Trophoblast cell (in vitro differentiated cells and primary cell): ENCODE results near the gene TMEM232.

Source experiments
- DNase-seq, 2 donors: peaks; one replicate each; pipeline ENCODE4 v3.0.0-alpha.2; 2016
- H2AFZ ChIP-seq: 2 replicates; pipeline ENCODE4 v1.6.1; 2013; ENCODE audit warnings: low read length, moderate library complexity, mild to moderate bottlenecking; ENCODE audit not compliant: insufficient read depth, poor library complexity
- H2AK5ac ChIP-seq: 2 replicates; pipeline ENCODE4 v1.6.1; 2013; ENCODE audit warnings: mild to moderate bottlenecking, low read length
- H2BK120ac ChIP-seq: 2 replicates; pipeline ENCODE4 v1.6.1; 2013; ENCODE audit warnings: low read length, mild to moderate bottlenecking, moderate library complexity; ENCODE audit not compliant: insufficient read depth, poor library complexity
- H2BK12ac ChIP-seq: 2 replicates; pipeline ENCODE4 v1.6.1; 2013; ENCODE audit warnings: mild to moderate bottlenecking, low read length, moderate library complexity
- H2BK5ac ChIP-seq: 2 replicates; pipeline ENCODE4 v1.6.1; 2013; ENCODE audit warnings: low read length, low read depth, moderate library complexity, mild to moderate bottlenecking; ENCODE audit not compliant: poor library complexity
- H3K14ac ChIP-seq: 2 replicates; pipeline ENCODE4 v1.6.1; 2013; ENCODE audit warnings: mild to moderate bottlenecking, low read length
- H3K18ac ChIP-seq: 2 replicates; pipeline ENCODE4 v1.6.1; 2013; ENCODE audit warnings: mild to moderate bottlenecking, low read length
- H3K23ac ChIP-seq: 2 replicates; pipeline ENCODE4 v1.6.1; 2013; ENCODE audit warnings: low read length
- H3K27ac ChIP-seq: 2 replicates; pipeline ENCODE4 v1.5.1; 2013; ENCODE audit warnings: low read depth, mild to moderate bottlenecking, inconsistent platforms, low read length, moderate library complexity
- H3K27me3 ChIP-seq: 2 replicates; pipeline ENCODE4 v1.6.1; 2013; ENCODE audit warnings: inconsistent platforms, mild to moderate bottlenecking, low read length, moderate library complexity; ENCODE audit not compliant: insufficient read depth
- H3K36me3 ChIP-seq, 2 experiments: 1 replicate in 1 of 2; 2 replicates in 1 of 2; pipeline ENCODE4 v1.6.1; 2013; ENCODE audit warnings: low read length in 2 of 2, mild to moderate bottlenecking in 2 of 2, moderate library complexity in 1 of 2; ENCODE audit not compliant: insufficient read depth in 2 of 2, control insufficient read depth in 1 of 2
- H3K4ac ChIP-seq: 2 replicates; pipeline ENCODE4 v1.6.1; 2013; ENCODE audit warnings: low read depth, mild to moderate bottlenecking, low read length, moderate library complexity
- H3K4me1 ChIP-seq, 2 experiments: 1 replicate in 1 of 2; 2 replicates in 1 of 2; pipeline ENCODE4 v1.6.1; 2013; ENCODE audit warnings: low read length in 2 of 2, mild to moderate bottlenecking in 2 of 2, moderate library complexity in 1 of 2; ENCODE audit not compliant: insufficient read depth in 2 of 2, control insufficient read depth in 1 of 2
- H3K4me2 ChIP-seq: 2 replicates; pipeline ENCODE4 v1.6.1; 2013; ENCODE audit warnings: inconsistent platforms, mild to moderate bottlenecking, low read length, moderate library complexity
- H3K4me3 ChIP-seq: 2 replicates; pipeline ENCODE4 v1.5.1; 2013; ENCODE audit warnings: mild to moderate bottlenecking, low read depth, low read length, inconsistent platforms
- H3K79me1 ChIP-seq: one replicate; pipeline ENCODE4 v1.6.1; 2013; ENCODE audit warnings: low read length
- H3K79me2 ChIP-seq: 2 replicates; pipeline ENCODE4 v1.6.1; 2013; ENCODE audit warnings: low read length, mild to moderate bottlenecking; ENCODE audit not compliant: control insufficient read depth, insufficient read depth, poor library complexity
- H3K9ac ChIP-seq: 2 replicates; pipeline ENCODE4 v1.6.1; 2013; ENCODE audit warnings: mild to moderate bottlenecking, low read length
- H3K9me3 ChIP-seq: 2 replicates; pipeline ENCODE4 v1.6.1; 2013; ENCODE audit warnings: low read depth, mild to moderate bottlenecking, control low read depth, inconsistent platforms, low read length; ENCODE audit not compliant: insufficient read depth
- H4K12ac ChIP-seq: 2 replicates; pipeline ENCODE4 v1.6.1; 2013; ENCODE audit warnings: low read depth, mild to moderate bottlenecking, low read length, moderate library complexity
- H4K8ac ChIP-seq: 2 replicates; pipeline ENCODE4 v1.6.1; 2013; ENCODE audit warnings: low read depth, mild to moderate bottlenecking, low read length, moderate library complexity
- H4K91ac ChIP-seq: one replicate; pipeline ENCODE4 v1.6.1; 2013; ENCODE audit warnings: low read depth, mild to moderate bottlenecking, low read length, moderate library complexity
- WGBS: extraction: QIAGEN DNeasy Blood & Tissue Kit; methylation state at CpG from one replicate; pipeline ENCODE4 v1.1.7; 2013; ENCODE audit warnings: missing lambda C conversion rate; ENCODE audit not compliant: insufficient read length, insufficient coverage; ENCODE audit errors: extremely low coverage; 5-methylcytosine and 5-hydroxymethylcytosine counted together

Gene TMEM232

DNA sequence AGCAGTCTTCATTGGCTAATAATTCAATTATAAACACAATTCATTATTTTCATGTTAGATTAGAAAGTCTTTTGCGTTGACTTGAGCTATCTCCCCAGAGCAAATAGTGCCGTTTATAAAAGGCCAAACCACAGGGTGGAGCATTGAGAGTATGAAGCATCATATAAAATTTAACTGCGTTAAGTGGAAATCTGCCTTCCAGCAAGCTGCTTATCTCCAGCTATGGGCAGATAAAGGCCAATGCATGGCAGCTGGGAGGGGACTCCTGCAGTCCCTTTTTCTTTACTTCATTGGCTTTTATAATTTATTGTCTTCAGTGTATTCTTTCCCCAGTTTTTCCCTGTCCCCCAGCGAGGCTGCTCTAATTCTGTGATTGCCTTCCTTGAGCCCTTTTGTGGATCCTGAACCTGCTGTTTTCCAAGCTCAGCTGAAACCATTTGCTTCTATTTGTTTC is 113.7 kb downstream of the TMEM232 start:
- Histone ChIP-seq H3K4ac (no peak overlapping the region), H3K9me3 (no peaks in the 10 kb centered on the region), H2AK5ac (no peak overlapping the region), H2BK12ac (no peak overlapping the region), H3K27me3 (no peaks in the 10 kb centered on the region), H3K79me2 (no peaks in the 10 kb centered on the region), H3K79me1 (no peaks in the 10 kb centered on the region), H3K27ac (no peak overlapping the region), H4K91ac (no peak overlapping the region), H3K18ac (no peak overlapping the region), H2AFZ (no peak overlapping the region), H4K12ac (no peak overlapping the region), H3K9ac (no peak overlapping the region), H2BK5ac (no peak overlapping the region), H3K4me1 (no peaks in the 10 kb centered on the region), H3K4me2 (no peak overlapping the region), H3K23ac (no peak overlapping the region), H3K14ac (no peak overlapping the region), H3K4me3 (no peak overlapping the region), H4K8ac (no peak overlapping the region), H3K36me3 (no peaks in the 10 kb centered on the region), H2BK120ac (no peak overlapping the region)
- no CpG with 5 or more reads among the region's 4 CpGs for WGBS
- no peak for DNase-seq

DNA sequence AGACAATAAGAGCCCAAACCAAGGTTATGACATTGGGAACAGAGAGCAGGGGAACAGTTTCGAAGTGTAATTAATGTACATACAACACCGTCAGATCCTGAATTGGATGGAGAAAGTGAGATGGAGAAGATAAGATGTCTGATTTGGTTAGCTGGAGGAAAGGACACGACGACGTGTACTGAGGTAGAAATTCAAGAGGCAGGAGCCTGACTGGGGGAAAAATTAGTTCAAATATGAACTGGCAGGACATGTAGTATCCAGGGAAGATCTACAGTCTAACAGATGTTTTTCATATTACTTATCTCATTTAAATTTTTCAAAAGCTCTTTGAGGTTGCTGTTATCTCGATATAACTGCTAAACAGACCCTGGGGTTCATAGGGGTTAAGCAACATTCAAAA is 114.7 kb downstream of the TMEM232 start:
- Histone ChIP-seq H2BK5ac (no peak overlapping the region), H3K27ac (no peak overlapping the region), H3K79me2 (no peaks in the 10 kb centered on the region), H3K79me1 (no peaks in the 10 kb centered on the region), H4K12ac (no peak overlapping the region), H4K8ac (no peak overlapping the region), H4K91ac (no peak overlapping the region), H3K4ac (no peak overlapping the region), H2AK5ac (no peak overlapping the region), H3K18ac (no peak overlapping the region), H3K9ac (no peak overlapping the region), H3K14ac (no peak overlapping the region), H3K9me3 (no peaks in the 10 kb centered on the region), H3K27me3 (no peaks in the 10 kb centered on the region), H3K4me3 (no peak overlapping the region), H3K23ac (no peak overlapping the region), H3K36me3 (no peaks in the 10 kb centered on the region), H2AFZ (no peak overlapping the region), H2BK12ac (no peak overlapping the region), H3K4me2 (no peak overlapping the region), H3K4me1 (no peaks in the 10 kb centered on the region), H2BK120ac (no peak overlapping the region)
- DNase-seq: no peak
- WGBS: 100% methylated on average over 3 of the region's 6 CpGs

DNA sequence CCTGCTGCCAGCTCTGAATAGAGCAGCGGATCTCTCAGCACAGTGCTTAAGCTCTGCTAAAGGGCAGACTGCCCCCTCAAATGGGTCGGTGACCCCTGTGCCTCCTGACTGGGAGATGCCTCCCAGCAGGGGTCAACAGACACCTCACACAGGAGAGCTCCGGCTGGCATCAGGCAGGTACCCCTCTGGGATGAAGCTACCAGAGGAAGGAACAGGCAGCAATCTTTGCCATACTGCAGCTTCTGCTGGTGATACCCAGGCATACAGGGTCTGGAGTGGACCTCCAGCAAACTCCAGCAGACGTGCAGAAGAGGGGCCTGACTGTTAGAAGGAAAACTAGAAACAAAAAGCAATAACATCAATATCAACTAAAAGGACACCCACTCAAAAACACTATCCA is 131.6 kb downstream of the TMEM232 start:
- Histone ChIP-seq H3K4me1 (no peaks in the 10 kb centered on the region), H4K91ac (no peak overlapping the region), H3K18ac (no peak overlapping the region), H3K9ac (no peak overlapping the region), H2AK5ac (no peak overlapping the region), H2BK5ac (no peak overlapping the region), H3K9me3 (no peaks in the 10 kb centered on the region), H3K79me1 (no peaks in the 10 kb centered on the region), H3K27ac (no peak overlapping the region), H3K14ac (no peak overlapping the region), H3K27me3 (no peaks in the 10 kb centered on the region), H3K4me3 (no peak overlapping the region), H3K23ac (no peak overlapping the region), H2BK120ac (no peak overlapping the region), H4K12ac (no peak overlapping the region), H3K79me2 (no peaks in the 10 kb centered on the region), H3K36me3 (no peaks in the 10 kb centered on the region), H4K8ac (no peak overlapping the region), H3K4ac (no peak overlapping the region), H3K4me2 (no peak overlapping the region), H2BK12ac (no peak overlapping the region), H2AFZ (no peak overlapping the region)
- no peak for DNase-seq
- WGBS: no CpG with 5 or more reads among the region's 4 CpGs

DNA sequence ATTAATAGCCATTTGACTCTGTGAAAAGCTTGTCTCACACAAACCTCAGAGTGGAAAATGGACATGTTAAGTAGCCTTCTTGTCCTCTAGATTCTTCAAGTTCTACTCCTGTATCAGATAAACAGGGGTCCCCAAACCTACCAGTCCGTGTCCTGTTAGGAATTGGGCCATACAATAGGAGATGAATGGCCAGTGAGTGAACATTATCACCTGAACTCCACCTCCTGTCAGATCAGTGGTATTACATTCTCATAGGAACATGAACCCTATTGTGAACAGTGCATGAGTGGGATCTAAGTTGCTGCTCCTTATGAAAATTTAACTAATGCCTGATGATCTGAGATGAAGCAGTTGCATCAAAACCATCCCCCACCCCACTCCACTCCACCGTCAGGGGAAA is 136.3 kb downstream of the TMEM232 start:
- Histone ChIP-seq H3K27ac (no peak overlapping the region), H3K18ac (no peak overlapping the region), H2BK5ac (no peak overlapping the region), H3K4me2 (no peak overlapping the region), H4K8ac (no peak overlapping the region), H3K79me2 (no peaks in the 10 kb centered on the region), H3K9ac (no peak overlapping the region), H2BK120ac (no peak overlapping the region), H2AK5ac (no peak overlapping the region), H3K36me3 (no peaks in the 10 kb centered on the region), H3K27me3 (no peaks in the 10 kb centered on the region), H2AFZ (no peak overlapping the region), H3K4me1 (no peaks in the 10 kb centered on the region), H3K79me1 (no peaks in the 10 kb centered on the region), H3K23ac (no peak overlapping the region), H3K14ac (no peak overlapping the region), H4K91ac (no peak overlapping the region), H3K4me3 (no peak overlapping the region), H4K12ac (no peak overlapping the region), H2BK12ac (no peak overlapping the region), H3K9me3 (no peaks in the 10 kb centered on the region), H3K4ac (no peak overlapping the region)
- peak in 1 of 2 donors; percentile 40 for DNase-seq
- no CpG with 5 or more reads among the region's 2 CpGs for WGBS
